Immature natural killer cell (primary cell): Measurements from ENCODE around the gene AOPEP. TPM values are rescaled to one million over a fixed set of nuclear protein-coding genes. Genes with fewer than 3 reads are reported as not detected.

Experiments used
- DNase-seq, 3 donors: peaks; one replicate each; pipeline ENCODE4 v3.0.0; 2022; ENCODE audit warnings: mixed read lengths in 1 of 3
- H3K27ac Mint-ChIP-seq, 6 donors: one replicate each; pipeline ENCODE4 v1.8.0; 2020; ENCODE audit warnings: mixed read lengths in 6 of 6, mild to moderate bottlenecking in 5 of 6, inconsistent platforms in 4 of 6, moderate library complexity in 3 of 6
- H3K27me3 Mint-ChIP-seq, 3 donors: one replicate each; pipeline ENCODE4 v1.8.0; 2020 to 2021; ENCODE audit warnings: low read depth in 3 of 3, mild to moderate bottlenecking in 3 of 3, mixed read lengths in 3 of 3, moderate library complexity in 3 of 3, inconsistent platforms in 1 of 3
- H3K36me3 Mint-ChIP-seq, 3 donors: one replicate each; pipeline ENCODE4 v1.8.0; 2020; ENCODE audit warnings: mixed read lengths in 3 of 3, inconsistent platforms in 2 of 3, mild to moderate bottlenecking in 2 of 3
- H3K4me1 Mint-ChIP-seq, 2 donors: one replicate each; pipeline ENCODE4 v1.8.0; 2020; ENCODE audit warnings: inconsistent platforms in 2 of 2, mild to moderate bottlenecking in 2 of 2, mixed read lengths in 2 of 2, moderate library complexity in 1 of 2
- H3K4me3 Mint-ChIP-seq, 5 donors: one replicate each; pipeline ENCODE4 v1.8.0; 2020; ENCODE audit warnings: mild to moderate bottlenecking in 5 of 5, mixed read lengths in 5 of 5, inconsistent platforms in 3 of 5, moderate library complexity in 3 of 5
- H3K9me3 Mint-ChIP-seq, 6 donors: one replicate each; pipeline ENCODE4 v1.8.0; 2020; ENCODE audit warnings: mild to moderate bottlenecking in 6 of 6, mixed read lengths in 6 of 6, inconsistent platforms in 4 of 6, moderate library complexity in 3 of 6
- polyA plus RNA-seq, 3 donors: library from polyadenylated mRNA; unstranded; fragments of 300-500 nt; fragmentation: Illumina TruSeq; gene quantifications; one replicate each; pipeline ENCODE4 v1.2.3, GENCODE V29; 2021

The AOPEP gene
- polyA plus RNA-seq, 3 donors from 2014 or later, result 4.1 to 6.5 (median 5.2) TPM

DNA sequence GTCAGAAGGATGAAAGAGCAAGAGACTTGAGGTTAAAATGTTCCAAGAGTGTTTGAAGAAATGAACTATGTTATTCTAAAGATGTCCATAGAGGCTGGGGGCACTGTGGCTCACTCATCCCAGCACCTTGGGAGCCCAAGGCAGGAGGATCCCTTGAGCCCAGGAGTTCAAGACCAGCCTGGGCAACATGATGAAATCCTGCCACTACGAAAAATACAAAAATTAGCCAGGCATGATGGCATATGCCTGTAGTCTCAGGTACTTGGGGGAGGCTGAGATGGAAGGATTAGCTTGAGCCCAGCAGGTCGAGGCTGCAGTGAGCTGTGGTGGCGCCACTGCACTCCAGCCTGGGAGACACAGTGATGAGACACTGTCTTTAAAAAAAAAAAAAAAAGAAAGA lies 2.7 kb downstream of the AOPEP start:
- Mint-ChIP-seq H3K27me3 (peaks cover 8 to 10% (median 9%) of the 10 kb centered on the region in 3 donors), H3K4me3 (no peak overlapping the region), H3K4me1 (peaks cover 15 to 20% of the 10 kb centered on the region in 2 donors), H3K36me3 (peaks cover 0 to 8% (median 0%) of the 10 kb centered on the region in 3 donors), H3K27ac (peak overlapping the region in 3 of 6 donors; percentile 9 to 80 (median 14)), H3K9me3 (no peaks in the 10 kb centered on the region)
- no peak for DNase-seq

DNA sequence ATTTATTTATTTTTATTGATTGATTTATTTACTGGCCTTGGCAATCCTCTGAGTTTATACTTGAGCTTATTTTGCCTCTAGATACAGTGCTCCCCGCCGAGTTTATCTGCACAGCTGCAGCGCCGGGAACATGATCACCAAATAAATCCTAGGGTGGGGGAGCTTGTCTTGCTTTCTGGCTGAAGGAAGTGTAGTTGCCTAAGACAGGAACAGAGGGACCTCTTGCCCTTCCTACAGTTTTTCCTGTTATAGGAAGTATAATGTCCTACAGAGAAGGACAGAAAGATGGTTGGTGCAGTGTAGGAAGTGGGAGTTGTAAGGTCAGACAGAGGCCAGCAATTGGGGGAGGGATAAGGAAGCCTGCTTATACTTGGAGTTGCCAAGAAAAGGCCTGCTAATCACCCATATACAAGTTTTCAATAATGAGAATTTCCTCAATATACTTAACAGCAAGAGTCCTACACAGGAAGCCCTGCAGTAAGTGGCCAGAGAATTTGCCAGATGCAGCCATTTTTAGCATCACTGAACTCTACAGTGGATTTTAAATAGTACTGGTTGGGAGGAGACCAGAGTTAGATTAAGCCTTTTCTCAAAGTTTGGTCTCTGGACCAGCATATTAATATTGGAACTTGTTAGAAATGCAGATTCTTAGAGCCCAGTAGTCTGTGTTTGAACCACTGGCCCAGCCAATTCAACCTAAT lies 7.7 kb downstream of the AOPEP start:
- Mint-ChIP-seq H3K27ac (no peak overlapping the region), H3K4me1 (no peaks in the 10 kb centered on the region), H3K4me3 (no peak overlapping the region), H3K9me3 (no peaks in the 10 kb centered on the region), H3K27me3 (no peaks in the 10 kb centered on the region), H3K36me3 (peaks cover 0 to 5% (median 3%) of the 10 kb centered on the region in 3 donors)
- no peak for DNase-seq

DNA sequence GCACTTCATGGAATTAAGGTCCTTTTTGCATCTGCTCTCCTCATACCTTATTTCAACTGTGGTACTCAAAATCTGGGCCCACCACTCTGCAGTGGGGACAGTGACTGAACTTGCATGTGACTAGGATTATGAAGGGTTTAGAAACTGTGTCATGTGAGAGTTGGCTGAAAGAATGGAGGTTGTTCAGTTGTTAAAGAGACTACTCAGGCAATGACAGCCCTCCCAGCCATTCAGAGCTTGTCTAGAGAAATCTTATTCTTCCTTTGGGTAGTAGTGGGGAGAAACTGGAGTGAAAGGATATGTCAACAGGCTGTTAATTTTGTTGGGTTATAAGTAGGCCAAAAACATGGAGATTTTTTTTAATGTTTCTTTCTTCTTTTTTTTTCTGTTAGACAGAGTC lies 10.3 kb downstream of the AOPEP start:
- no peaks in the 10 kb centered on the region for H3K9me3 Mint-ChIP-seq
- no peak overlapping the region for H3K4me3 Mint-ChIP-seq
- no peak overlapping the region for H3K27ac Mint-ChIP-seq
- no peaks in the 10 kb centered on the region for H3K4me1 Mint-ChIP-seq
- peaks cover 0 to 5% (median 4%) of the 10 kb centered on the region in 3 donors for H3K36me3 Mint-ChIP-seq
- no peak for DNase-seq
- H3K27me3 Mint-ChIP-seq, result no peaks in the 10 kb centered on the region

DNA sequence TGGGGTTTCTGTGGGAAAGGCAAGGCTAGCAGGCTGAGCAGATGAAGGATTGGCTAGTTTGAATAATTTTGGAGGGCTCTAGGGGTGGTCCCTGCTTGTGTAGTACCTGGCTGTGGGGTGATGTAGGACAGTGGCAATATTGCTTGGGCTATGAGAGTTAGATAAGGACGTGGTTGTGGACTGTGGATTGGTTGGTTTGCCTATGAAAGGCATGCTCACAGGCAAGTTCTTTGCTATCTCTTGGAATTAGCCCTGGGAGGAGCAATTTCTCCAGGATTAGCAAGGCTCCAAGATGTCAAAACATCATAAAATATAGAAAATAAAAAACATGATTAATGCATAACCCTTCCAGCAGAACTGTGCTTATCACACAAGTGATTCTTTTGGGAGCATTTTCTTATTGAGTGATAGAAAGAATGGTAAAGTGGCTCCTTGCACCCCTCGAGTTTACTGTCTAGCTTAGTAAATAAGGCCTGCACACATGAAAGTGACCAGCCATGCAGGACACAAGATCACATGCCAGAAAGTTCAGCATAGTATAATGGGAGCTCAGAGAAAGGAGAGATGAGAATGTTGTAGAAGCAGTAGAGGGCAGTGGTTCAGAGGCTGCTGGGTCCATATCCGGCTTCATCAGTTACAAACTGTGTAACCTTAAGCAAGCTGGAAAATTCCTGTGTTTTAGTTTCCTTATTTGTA lies 13.8 kb downstream of the AOPEP start:
- no peak for DNase-seq
- no peaks in the 10 kb centered on the region for H3K9me3 Mint-ChIP-seq
- no peaks in the 10 kb centered on the region for H3K4me1 Mint-ChIP-seq
- H3K27me3 Mint-ChIP-seq, result no peaks in the 10 kb centered on the region
- H3K36me3 Mint-ChIP-seq, result peaks cover 0 to 23% (median 14%) of the 10 kb centered on the region in 3 donors
- peak overlapping the region in 2 of 6 donors; percentile 16 to 33 for H3K27ac Mint-ChIP-seq
- H3K4me3 Mint-ChIP-seq, result no peak overlapping the region

DNA sequence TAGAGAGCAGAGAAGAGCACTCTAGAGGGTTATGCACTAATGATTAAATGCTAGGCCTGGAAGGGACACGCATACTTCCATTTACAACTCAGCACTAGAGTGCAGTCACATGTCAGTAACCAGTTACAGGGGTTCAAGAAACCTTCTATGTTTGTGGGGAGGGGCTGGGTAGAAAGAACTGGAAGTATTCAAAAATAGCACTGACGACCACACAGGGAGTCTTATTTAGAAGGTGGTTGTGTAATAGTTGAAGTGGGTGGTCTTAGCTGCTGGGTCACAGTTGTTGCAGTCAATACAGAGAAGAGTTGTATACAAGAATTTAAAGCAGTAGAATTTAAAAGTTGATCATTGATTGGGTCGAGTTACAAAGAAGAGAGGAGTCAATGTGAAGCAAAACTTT lies 15.4 kb downstream of the AOPEP start:
- Mint-ChIP-seq H3K27me3 (peaks cover 0 to 1% (median 0%) of the 10 kb centered on the region in 3 donors), H3K36me3 (peaks cover 3 to 31% (median 15%) of the 10 kb centered on the region in 3 donors), H3K4me3 (no peak overlapping the region), H3K9me3 (no peaks in the 10 kb centered on the region), H3K4me1 (no peaks in the 10 kb centered on the region), H3K27ac (no peak overlapping the region)
- no peak for DNase-seq

- Mint-ChIP-seq H3K4me1 (no peaks in the 10 kb centered on the region), H3K36me3 (peaks cover 7 to 39% (median 19%) of the 10 kb centered on the region in 3 donors), H3K9me3 (peaks cover 0 to 3% (median 0%) of the 10 kb centered on the region in 6 donors), H3K4me3 (no peak overlapping the region), H3K27ac (peak overlapping the region in 1 of 6 donors; percentile 3), H3K27me3 (peaks cover 0 to 1% (median 0%) of the 10 kb centered on the region in 3 donors)
- no peak for DNase-seq
Observed at GRCh38 chr9:94743035-94743954, 16.8 kb downstream of the AOPEP start.

GRCh38 chr9:94745806-94746540 lies 19.5 kb downstream of the AOPEP start:
- H3K4me3 Mint-ChIP-seq, result no peak overlapping the region

GRCh38 chr9:94746541-94747370 lies 20.3 kb downstream of the AOPEP start:
- no peak for DNase-seq
- Mint-ChIP-seq H3K27ac (no peak overlapping the region), H3K4me1 (no peaks in the 10 kb centered on the region), H3K27me3 (peaks cover 0 to 1% (median 0%) of the 10 kb centered on the region in 3 donors), H3K36me3 (peaks cover 29 to 63% (median 45%) of the 10 kb centered on the region in 3 donors), H3K4me3 (no peak overlapping the region), H3K9me3 (peaks cover 7 to 19% (median 14%) of the 10 kb centered on the region in 6 donors)

More at GRCh38 chr9:94745806-94746540, 19.5 kb downstream of the AOPEP start:
- Mint-ChIP-seq H3K9me3 (peaks cover 7 to 19% (median 14%) of the 10 kb centered on the region in 6 donors), H3K36me3 (peaks cover 24 to 60% (median 39%) of the 10 kb centered on the region in 3 donors), H3K4me1 (no peaks in the 10 kb centered on the region), H3K27ac (no peak overlapping the region), H3K27me3 (peaks cover 0 to 1% (median 0%) of the 10 kb centered on the region in 3 donors)
- DNase-seq, result no peak

GRCh38 chr9:94754976-94755475 lies 28.5 kb downstream of the AOPEP start:
- Mint-ChIP-seq H3K27me3 (no peaks in the 10 kb centered on the region), H3K9me3 (peaks cover 0 to 2% (median 1%) of the 10 kb centered on the region in 6 donors), H3K27ac (no peak overlapping the region), H3K36me3 (peaks cover 13 to 18% (median 16%) of the 10 kb centered on the region in 3 donors), H3K4me1 (no peaks in the 10 kb centered on the region), H3K4me3 (no peak overlapping the region)
- DNase-seq, result no peak

- Mint-ChIP-seq H3K36me3 (peaks cover 11 to 18% (median 16%) of the 10 kb centered on the region in 3 donors), H3K9me3 (no peaks in the 10 kb centered on the region), H3K27me3 (no peaks in the 10 kb centered on the region), H3K4me3 (no peak overlapping the region), H3K4me1 (peaks cover 4 to 7% of the 10 kb centered on the region in 2 donors), H3K27ac (peak overlapping the region in 1 of 6 donors; percentile 9)
- DNase-seq, result no peak
Observed at GRCh38 chr9:94757158-94757557, 30.7 kb downstream of the AOPEP start.

DNA sequence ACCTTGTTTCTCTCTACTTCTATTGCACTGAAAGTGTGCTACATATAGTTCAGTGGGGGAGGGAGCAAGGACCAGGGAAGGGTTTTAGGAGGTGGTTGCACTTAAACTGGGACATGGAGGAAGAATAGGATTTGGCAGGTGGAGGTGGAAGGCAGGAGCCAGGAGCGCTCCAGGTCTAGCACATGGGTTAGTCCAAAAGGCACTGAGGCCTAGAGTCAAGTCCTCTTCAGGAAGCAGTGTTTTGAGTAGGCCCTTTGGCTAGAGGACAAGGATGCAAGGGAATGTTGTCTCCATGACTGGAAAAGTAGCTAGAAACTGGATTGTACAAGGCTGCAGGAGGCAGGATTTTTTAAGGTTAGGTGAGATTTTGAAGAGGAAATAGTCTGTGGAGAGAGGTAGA lies 31.5 kb downstream of the AOPEP start:
- H3K4me3 Mint-ChIP-seq, result no peak overlapping the region
- H3K4me1 Mint-ChIP-seq, result peaks cover 4 to 7% of the 10 kb centered on the region in 2 donors
- peaks cover 9 to 18% (median 14%) of the 10 kb centered on the region in 3 donors for H3K36me3 Mint-ChIP-seq
- peak overlapping the region in 1 of 6 donors; percentile 10 for H3K27ac Mint-ChIP-seq
- H3K9me3 Mint-ChIP-seq, result no peaks in the 10 kb centered on the region
- no peak for DNase-seq
- H3K27me3 Mint-ChIP-seq, result no peaks in the 10 kb centered on the region

- DNase-seq, result no peak
- H3K9me3 Mint-ChIP-seq, result no peaks in the 10 kb centered on the region
- H3K27ac Mint-ChIP-seq, result no peak overlapping the region
- H3K27me3 Mint-ChIP-seq, result no peaks in the 10 kb centered on the region
- no peak overlapping the region for H3K4me3 Mint-ChIP-seq
- H3K36me3 Mint-ChIP-seq, result peaks cover 9 to 19% (median 17%) of the 10 kb centered on the region in 3 donors
- peaks cover 4 to 7% of the 10 kb centered on the region in 2 donors for H3K4me1 Mint-ChIP-seq
Observed at GRCh38 chr9:94758880-94759279, 32.4 kb downstream of the AOPEP start.
